Measurements from ENCODE around the gene KSR2. TPM values are rescaled to one million over a fixed set of nuclear protein-coding genes. Genes with fewer than 3 reads are reported as not detected.
"Not testable (repeated sequence)": the region's sequence is repeated elsewhere in the genome, so short reads cannot be mapped to it uniquely, and the experiment has no call there.

Gene KSR2
- total RNA-seq, 2 donors from 2014 or later: 0.66 to 1.0 TPM

GRCh38 chr12:117732761-117733548, 235.8 kb downstream of the KSR2 start:
- no peak overlapping the region for H3K27ac ChIP-seq
- no peaks in the 10 kb centered on the region for H3K36me3 ChIP-seq (replicated peaks in 1 of 2; ENCODE audit: insufficient read depth in 1 of 2, low read depth in 2 of 2)
- intact Hi-C loops (cut with DNase I): no loop called here
- no peak for TF ChIP-seq CTCF (IDR thresholded peaks at IDR 0.05)
- no peak for TF ChIP-seq POLR2A (IDR thresholded peaks at IDR 0.05)
- DNase-seq (no peak), ATAC-seq (no peak)
- H3K4me1 ChIP-seq: no peaks in the 10 kb centered on the region
- no peaks in the 10 kb centered on the region for H3K27me3 ChIP-seq
- no peak overlapping the region for H3K4me3 ChIP-seq
- WGBS, 2 donors: 86 to 88% methylated on average over 13 of the region's 13 CpGs
- H3K9me3 ChIP-seq: no peaks in the 10 kb centered on the region

DNA sequence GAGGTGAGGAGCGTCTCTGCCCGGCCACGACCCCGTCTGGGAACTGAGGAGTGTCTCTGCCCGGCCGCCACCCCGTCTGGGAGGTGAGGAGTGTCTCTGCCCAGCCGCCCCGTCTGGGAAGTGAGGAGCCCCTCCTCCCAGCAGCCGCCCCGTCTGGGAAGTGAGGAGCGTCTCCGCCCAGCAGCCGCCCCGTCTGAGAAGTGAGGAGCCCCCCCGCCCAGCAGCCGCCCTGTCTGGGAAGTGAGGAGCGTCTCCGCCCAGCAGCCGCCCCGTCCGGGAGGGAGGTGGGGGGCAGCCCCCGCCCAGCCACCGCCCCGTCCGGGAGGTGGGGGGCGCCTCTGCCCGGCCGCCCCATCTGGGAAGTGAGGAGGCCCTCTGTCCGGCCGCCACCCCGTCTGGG, 237.7 kb downstream of the KSR2 start:
- H3K4me1 ChIP-seq; H3K27me3 ChIP-seq; H3K4me3 ChIP-seq; ATAC-seq; H3K9me3 ChIP-seq; DNase-seq; intact Hi-C loops (cut with DNase I); H3K27ac ChIP-seq; H3K36me3 ChIP-seq (replicated peaks in 1 of 2; ENCODE audit: insufficient read depth in 1 of 2, low read depth in 2 of 2): not testable (repeated sequence)
- 86 to 92% methylated on average over 4 to 11 of the region's 32 CpGs for WGBS, 2 donors

GRCh38 chr12:117727301-117727700, 241.5 kb downstream of the KSR2 start:
- no peaks in the 10 kb centered on the region for H3K4me1 ChIP-seq
- ATAC-seq: no peak
- intact Hi-C loops (cut with DNase I): no loop called here

GRCh38 chr12:117724543-117724942, 244.2 kb downstream of the KSR2 start:
- no peak for DNase-seq
- H3K36me3 ChIP-seq (replicated peaks in 1 of 2; ENCODE audit: insufficient read depth in 1 of 2, low read depth in 2 of 2): no peaks in the 10 kb centered on the region
- H3K4me3 ChIP-seq: no peak overlapping the region
- no peaks in the 10 kb centered on the region for H3K9me3 ChIP-seq
- no peaks in the 10 kb centered on the region for H3K4me1 ChIP-seq
- 56 to 62% methylated on average over 4 of the region's 4 CpGs for WGBS, 2 donors
- no peak overlapping the region for H3K27ac ChIP-seq
- intact Hi-C loops (cut with DNase I): no loop called here
- ATAC-seq: no peak
- TF ChIP-seq CTCF (IDR thresholded peaks at IDR 0.05) (no peak), POLR2A (IDR thresholded peaks at IDR 0.05) (no peak)
- no peaks in the 10 kb centered on the region for H3K27me3 ChIP-seq

More at GRCh38 chr12:117727301-117727700, 241.5 kb downstream of the KSR2 start:
- Histone ChIP-seq H3K9me3 (no peaks in the 10 kb centered on the region), H3K4me3 (no peak overlapping the region), H3K27me3 (no peaks in the 10 kb centered on the region), H3K36me3 (replicated peaks in 1 of 2; ENCODE audit: insufficient read depth in 1 of 2, low read depth in 2 of 2) (no peaks in the 10 kb centered on the region), H3K27ac (no peak overlapping the region)
- TF ChIP-seq POLR2A (IDR thresholded peaks at IDR 0.05) (no peak), CTCF (IDR thresholded peaks at IDR 0.05) (no peak)
- 68 to 85% methylated on average over 1 of the region's 1 CpG for WGBS, 2 donors
- no peak for DNase-seq

DNA sequence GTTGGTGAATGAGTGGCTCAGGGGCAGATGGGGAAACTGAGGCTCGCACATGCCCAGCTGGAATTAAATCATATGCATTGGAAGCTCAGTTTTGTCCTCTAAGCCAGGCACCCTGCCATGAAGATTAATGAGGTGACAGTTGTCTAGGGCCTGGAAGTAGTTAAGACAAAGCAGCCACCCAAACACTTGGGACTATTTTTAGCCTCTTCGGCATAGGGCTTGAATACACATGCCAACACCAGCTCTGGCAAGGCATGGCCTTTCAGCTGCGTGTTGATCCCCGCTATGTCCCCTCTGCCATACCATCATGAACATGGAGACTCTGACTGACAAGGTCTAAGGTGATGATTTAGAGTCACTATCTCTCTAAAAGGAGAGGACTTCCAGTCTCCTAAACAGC, 250.2 kb downstream of the KSR2 start:
- no peaks in the 10 kb centered on the region for H3K4me1 ChIP-seq
- WGBS, 2 donors: 77 to 78% methylated on average over 4 of the region's 4 CpGs
- H3K4me3 ChIP-seq: no peak overlapping the region
- no peak for DNase-seq
- no peaks in the 10 kb centered on the region for H3K36me3 ChIP-seq (replicated peaks in 1 of 2; ENCODE audit: insufficient read depth in 1 of 2, low read depth in 2 of 2)
- H3K9me3 ChIP-seq: no peaks in the 10 kb centered on the region
- H3K27me3 ChIP-seq: no peaks in the 10 kb centered on the region
- no peak for TF ChIP-seq POLR2A (IDR thresholded peaks at IDR 0.05)
- ATAC-seq: no peak
- no peak overlapping the region for H3K27ac ChIP-seq
- intact Hi-C loops (cut with DNase I): no loop called here

- Histone ChIP-seq H3K27me3 (no peaks in the 10 kb centered on the region), H3K36me3 (replicated peaks in 1 of 2; ENCODE audit: insufficient read depth in 1 of 2, low read depth in 2 of 2) (no peaks in the 10 kb centered on the region), H3K27ac (no peak overlapping the region), H3K9me3 (no peaks in the 10 kb centered on the region), H3K4me1 (no peaks in the 10 kb centered on the region), H3K4me3 (no peak overlapping the region)
- WGBS, 2 donors: 80 to 89% methylated on average over 1 of the region's 1 CpG
- no peak for ATAC-seq
- TF ChIP-seq POLR2A (IDR thresholded peaks at IDR 0.05): no peak
- TF ChIP-seq CTCF (IDR thresholded peaks at IDR 0.05): no peak
- DNase-seq: no peak
- intact Hi-C loops (cut with DNase I): no loop called here
These were observed 250.6 kb downstream of the KSR2 start for GRCh38 chr12:117718141-117718540.
